Activated T-cell treated with anti-CD3 and anti-CD28 coated beads for 1 hour (primary cell): Measurements from ENCODE around the gene ZNF71.

ENCODE experiments used
- DNase-seq: peaks from one replicate; pipeline ENCODE4 v3.0.0-alpha.2; 2020; ENCODE audit warnings: low read depth

ZNF71 gene

DNA sequence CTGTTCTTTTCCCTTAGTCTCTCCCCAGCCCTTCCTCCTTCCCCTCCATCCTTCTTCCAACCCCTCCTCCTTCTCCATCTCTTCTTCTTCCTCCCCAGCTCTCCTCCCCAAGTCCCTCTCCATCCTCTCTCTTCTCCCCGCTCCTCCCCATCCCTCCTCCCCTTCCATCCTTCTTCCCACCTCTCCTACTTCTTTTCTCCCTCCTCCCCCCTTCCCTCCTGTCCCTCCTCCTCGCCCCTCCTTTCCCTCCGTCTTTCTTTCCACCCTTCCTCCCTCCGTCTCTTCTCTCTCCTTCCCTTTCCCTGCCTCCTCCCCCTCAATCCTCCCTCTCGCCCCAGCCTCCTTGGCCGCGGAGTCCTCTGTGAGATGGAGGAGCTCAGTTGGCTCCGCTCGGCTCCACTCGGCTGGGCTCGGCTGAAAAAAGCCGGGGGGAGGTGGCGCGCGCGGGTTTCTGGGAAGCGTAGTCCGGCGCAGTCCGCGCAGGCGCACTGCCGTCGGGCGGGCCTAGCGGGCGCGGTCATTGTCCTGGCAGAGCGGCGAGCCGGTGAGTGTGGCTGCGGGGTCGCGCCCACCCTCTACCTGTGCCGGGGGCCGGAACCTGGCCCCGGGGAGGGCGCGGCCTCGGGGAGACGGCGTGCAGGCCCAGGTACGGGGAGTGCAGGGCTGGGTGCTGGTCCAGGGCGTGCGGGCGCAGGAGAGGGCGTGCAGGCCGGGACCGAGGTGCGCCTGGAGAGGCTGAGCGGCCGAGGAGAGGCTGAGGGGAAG, at the start of gene ZNF71:
ZNF71 (plus strand) TSS at position 520 of the 765 bp plus-strand sequence. CDS start 6,257 bp downstream, outside the sequence.
- DNase-seq = peak; percentile 76

DNA sequence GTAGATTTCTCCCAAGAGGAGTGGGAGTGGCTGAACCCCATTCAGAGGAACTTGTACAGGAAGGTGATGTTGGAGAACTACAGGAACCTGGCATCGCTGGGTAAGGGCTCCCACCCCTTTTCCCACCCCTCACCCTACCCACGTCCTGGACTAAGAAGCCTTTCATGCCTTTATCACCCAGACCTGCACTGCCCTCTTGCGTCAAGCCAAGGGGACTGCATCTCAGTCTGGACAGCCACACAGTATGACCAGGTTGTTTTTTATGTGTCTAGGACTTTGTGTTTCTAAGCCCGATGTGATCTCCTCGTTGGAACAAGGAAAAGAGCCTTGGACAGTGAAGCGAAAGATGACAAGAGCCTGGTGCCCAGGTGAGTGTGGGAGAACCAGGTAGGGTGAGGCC, 47.6 kb upstream of the ZNF71 start:
- DNase-seq = no peak

- DNase-seq = no peak
Measured at GRCh38 chr19:56554272-56554869, 40.7 kb upstream of the ZNF71 start.

DNA sequence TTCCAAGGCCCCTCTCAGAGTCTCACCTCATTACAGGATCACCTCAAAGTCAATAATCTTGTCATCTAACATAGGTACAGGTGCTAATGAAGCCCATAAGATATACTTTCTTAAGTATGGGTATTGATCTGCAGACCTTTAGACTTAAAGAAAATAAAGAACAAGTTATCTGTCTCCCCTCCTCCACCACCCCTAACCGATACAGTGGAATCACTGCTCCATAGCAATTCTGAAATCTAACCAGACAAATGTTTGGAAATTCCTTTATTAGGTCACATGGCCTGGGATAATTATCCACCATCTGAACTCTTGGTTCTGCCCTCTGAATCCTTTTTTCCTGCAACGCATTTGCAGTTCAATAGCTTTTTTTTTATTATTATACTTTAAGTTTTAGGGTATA, 32.3 kb upstream of the ZNF71 start:
- DNase-seq = no peak

DNA sequence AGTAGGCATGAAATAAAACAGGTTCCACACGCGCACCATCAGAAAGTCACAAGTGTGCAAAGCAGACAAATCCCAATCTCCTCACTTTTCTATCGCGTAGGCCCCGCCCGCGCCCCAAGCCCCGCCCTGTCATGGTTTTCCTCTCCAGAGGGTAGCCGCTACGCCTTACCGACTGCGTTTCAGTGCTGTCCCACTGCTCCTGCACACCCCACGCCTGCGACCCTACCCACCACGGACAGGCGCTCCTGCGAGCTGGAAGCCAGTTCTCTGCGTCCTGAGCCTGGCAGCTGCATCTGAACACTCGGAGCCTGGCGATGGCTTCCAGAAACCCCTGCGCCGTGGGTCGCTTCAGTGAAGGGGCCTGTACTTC, 28.2 kb upstream of the ZNF71 start:
- DNase-seq = peak; percentile 14

DNA sequence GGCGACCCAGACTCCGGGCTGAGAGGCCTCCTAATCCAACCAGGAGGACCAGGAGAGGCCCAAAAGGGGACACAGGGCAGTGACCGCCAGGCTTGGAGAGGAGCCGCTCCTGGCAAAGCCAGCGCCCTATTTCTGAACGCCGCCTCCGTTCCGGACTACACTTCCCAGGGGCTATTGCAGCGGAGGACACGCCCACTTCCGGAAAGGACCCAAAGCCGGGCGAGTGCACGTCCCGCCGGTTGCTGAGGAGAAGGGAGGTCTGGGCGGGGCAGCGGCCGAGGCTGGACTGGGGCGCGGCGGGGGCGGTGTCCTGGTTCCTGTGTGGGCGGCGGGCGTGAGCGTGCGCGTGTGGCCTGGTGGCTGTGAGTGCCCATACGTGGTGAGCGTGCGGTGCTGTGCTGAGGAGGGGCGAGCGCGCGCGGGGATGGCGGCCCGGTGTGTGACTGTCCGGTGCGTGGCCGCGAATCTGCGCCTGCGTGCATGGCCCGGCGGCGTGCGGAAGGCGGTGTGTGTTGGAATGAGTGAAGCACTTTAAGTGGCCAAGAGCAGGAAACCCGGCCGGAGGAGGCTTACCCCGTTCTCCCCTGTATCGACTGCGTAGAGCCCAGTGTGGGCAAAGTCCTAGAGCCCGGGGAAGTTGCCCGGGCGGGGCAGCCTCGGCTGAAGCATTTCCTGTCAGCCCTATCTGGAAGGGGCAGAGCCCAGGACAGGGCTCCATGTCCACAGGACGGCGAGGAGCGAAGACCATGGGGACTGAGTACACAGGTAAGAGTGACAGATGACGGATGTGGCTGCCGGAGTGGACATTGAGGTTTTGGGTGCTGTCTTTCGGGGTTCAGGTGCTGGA, 27.6 kb upstream of the ZNF71 start, which contains the start of gene ZNF470:
ZNF470 (plus strand) TSS at position 195 of the 847 bp plus-strand sequence. CDS start 2,844 bp downstream, outside the sequence.
- DNase-seq = peak; percentile 78

DNA sequence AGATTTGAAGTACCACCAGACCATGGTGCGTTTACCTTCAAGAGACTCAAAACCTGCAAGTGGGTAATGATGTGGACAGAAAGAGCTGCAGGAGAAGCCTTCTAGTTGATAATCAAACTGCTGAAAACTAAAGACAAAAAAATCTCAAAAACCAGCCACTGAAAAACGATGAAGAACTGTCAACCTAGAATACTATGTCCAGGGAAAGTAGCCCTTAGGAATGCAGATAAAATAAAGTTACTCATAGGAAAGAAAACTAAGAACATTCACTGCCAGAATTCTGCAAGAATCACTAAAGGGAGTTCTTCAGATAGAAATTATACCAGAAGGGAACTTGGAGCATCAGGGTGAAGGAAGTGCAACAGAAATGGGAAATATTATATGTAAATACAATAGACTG, 22.5 kb upstream of the ZNF71 start:
- no peak for DNase-seq

DNA sequence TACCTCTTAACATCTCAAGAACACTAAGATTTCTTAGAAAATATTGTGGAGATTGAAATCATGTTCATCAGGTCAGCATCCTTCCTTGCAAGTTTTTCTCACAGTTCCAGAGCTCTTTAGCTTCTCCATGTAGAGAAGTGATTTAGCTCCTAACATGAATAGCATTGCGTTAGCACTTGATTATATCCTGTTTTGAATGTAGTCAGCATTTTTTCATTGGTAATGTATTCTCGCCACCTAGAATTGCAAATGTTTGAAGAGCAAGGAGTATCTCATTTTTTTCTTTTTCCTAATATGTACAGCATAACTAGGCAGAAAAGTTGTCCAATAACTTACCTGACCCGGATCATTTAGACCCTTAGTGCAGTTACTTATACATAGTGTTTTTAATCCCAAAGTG, 21.2 kb upstream of the ZNF71 start:
- no peak for DNase-seq

DNA sequence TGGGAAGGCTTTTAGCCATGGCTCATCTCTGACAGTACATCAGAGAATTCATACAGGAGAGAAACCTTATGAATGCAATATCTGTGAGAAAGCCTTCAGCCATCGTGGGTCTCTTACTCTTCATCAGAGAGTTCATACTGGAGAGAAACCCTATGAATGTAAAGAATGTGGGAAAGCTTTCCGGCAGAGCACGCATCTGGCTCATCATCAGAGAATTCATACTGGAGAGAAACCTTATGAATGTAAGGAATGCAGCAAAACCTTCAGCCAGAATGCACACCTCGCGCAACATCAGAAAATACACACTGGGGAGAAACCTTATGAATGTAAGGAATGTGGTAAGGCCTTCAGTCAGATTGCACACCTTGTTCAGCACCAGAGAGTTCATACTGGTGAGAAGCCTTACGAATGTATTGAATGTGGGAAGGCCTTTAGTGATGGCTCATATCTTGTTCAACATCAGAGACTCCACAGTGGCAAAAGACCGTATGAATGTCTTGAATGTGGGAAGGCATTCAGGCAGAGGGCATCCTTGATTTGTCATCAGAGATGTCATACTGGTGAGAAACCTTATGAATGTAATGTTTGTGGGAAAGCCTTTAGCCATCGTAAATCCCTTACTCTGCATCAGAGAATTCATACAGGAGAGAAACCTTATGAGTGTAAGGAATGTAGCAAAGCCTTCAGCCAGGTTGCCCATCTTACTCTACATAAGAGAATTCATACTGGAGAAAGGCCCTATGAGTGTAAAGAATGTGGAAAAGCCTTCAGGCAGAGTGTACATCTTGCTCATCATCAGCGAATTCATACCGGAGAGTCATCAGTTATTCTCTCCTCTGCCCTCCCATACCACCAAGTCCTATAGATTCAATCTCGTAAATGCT, 17.1 kb upstream of the ZNF71 start:
- no peak for DNase-seq

- DNase-seq = no peak
Measured at GRCh38 chr19:56594446-56594782, 688 bp upstream of the ZNF71 start.

GRCh38 chr19:56595548-56595899, 422 bp downstream of the ZNF71 start:
- no peak for DNase-seq

DNA sequence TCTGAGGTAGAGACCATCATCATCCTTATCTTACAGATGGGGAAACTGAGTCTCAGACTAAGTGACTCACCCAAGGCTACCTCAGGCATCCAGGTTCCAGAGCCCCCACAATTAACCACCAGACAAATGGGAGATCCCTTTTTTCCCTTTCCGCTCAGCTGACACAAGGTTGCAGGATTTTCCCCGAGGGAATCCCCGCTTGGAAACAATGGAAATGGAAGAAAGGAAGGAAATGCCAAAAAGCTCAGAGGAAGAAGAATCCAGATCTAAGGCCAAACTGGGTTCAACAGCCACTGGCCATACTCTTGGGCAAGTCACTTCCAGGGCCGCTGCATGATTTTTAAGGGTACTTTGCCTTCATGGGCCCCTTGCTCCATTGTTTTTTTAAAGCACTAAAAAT, 1.6 kb downstream of the ZNF71 start:
- DNase-seq = no peak

DNA sequence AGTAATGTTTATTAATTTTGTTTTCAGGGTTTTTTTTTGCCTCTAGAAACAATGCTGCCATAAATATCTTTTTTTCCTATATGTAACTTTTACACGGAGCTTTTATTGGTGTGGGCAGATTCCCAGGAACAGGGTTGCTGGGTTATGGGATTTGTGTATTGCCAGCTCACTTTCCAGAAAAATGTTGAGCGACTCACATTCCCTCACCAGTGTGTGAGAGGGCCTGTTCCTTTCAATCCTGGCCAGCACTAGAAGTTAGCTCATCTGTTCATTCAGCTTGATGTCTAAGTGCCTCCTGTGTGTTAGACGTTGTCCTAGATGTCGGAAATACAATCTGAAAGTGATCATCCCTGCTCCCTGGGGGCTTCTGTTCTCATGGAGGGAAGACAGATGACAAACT, 2.6 kb downstream of the ZNF71 start:
- DNase-seq = no peak

DNA sequence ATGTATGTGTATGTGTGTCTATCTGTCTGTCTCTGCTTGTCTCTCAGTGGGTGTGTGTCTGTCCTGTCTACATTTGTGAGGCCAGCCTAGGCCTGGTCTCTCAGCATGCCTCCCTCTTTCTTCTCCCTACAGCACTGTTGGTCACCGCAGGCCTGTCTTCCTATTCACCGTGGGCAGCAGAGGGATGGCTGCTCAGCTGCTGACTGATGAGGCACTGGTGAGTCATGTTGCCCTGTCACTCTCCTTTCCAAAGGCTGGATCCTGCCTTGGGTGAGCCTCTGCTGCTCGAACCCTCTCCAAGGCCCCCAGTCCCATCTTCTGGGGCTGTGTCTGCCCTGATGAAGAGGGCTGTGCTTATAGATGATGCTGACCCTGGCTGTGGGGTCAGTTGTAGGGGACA, 6.3 kb downstream of the ZNF71 start:
- DNase-seq = no peak

DNA sequence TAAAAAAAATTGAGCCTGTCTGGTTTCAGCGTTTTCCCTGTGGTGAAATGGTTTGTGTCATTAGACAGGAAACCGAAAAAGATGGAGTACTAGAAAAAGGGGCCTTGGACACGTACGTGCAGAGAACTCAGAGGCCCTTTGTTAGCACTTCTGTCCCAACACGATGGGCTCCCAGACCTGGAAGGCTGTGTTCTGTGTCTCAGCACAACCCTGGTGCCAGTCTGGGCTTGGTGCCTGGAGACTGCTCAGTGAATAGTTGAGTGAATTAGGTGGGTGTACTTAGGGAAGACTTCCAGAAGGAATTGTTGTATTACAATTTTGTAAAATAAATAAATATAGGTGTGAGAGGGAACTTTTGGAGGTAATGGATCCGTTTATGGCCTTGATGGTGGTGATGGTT, 8.7 kb downstream of the ZNF71 start:
- no peak for DNase-seq

DNA sequence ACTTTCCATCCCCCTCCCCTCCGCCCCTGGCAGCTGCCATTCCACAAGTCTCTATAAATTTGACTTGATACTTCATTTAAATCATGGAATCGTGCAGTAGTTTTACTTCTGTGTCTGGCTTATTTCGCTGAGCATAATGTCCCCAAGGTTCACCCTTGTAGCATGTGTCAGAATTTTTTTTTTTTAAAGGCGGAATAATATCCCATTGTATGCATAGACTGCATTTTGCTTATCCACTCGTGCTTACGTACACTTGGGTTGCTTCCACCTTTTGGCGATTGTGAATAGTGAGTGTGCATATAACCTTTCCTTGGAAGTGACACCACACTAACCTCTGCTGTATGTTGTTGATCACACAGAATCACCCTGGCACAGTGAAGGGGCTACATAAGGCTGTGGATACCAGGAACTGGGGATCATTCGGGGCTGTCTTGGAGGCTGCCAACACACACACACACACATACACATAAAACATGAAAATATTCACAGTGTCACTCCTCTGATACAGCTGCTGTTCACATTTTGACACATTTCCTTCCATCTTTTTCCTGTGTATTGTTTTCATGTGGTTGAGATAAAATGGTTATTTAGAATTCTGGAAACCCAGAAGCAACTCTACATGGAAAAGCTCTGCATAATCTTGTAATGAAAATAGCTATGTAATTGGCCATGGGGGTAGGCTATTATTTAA, 13.3 kb downstream of the ZNF71 start:
- no peak for DNase-seq

GRCh38 chr19:56611288-56611687, 16.2 kb downstream of the ZNF71 start:
- DNase-seq = no peak

DNA sequence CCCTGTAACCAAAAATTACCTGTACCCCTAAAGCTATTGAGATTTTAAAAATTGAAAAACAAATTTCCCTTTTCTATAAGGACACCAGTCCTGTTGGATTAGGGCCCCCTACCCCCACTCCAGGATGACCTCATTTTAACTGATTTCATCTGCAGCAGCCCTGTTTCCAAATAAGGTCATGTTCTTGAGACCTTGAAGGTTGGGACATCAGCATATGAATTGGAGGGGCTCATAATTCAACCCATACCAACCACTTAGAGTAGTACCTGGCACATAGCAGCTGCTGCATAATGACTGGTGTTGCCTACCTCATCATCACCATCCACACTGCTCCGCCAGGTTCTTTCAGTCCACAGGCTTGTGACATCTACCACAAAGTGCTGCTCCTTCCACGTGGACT, 17.6 kb downstream of the ZNF71 start:
- DNase-seq = no peak

DNA sequence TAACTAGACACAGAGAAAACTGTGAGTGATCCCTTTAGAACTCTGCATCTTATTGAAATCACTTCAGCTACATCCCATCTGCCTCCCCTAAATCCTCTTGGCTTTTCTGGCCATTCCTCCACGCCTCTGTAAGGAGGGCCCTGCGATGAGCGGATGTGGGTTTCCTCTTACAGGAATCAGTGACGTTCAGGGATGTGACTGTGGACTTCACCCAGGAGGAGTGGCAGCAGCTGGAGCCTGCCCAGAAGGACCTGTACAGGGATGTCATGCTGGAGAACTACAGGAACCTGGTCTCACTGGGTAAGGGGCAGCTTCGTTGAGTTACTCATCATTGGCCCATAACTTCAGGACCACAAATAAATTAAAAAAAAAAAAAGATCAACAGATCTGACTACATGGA, 18.5 kb downstream of the ZNF71 start:
- DNase-seq = no peak

GRCh38 chr19:56617531-56617930, 22.4 kb downstream of the ZNF71 start:
- DNase-seq = no peak

- DNase-seq = no peak
Measured at GRCh38 chr19:56619121-56619520, 24.0 kb downstream of the ZNF71 start.

DNA sequence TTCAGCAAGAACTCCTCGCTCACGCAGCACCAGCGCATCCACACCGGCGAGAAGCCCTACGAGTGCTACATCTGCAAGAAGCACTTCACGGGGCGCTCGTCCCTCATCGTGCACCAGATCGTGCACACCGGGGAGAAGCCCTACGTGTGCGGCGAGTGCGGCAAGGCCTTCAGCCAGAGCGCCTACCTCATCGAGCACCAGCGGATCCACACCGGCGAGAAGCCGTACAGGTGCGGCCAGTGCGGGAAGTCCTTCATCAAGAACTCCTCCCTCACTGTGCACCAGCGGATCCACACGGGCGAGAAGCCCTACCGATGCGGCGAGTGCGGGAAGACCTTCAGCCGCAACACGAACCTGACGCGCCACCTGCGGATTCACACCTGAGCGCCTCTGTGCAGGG, 27.3 kb downstream of the ZNF71 start:
- DNase-seq = no peak
